Measurements from ENCODE around the gene BCAN.

BCAN gene

GRCh38 chr1:156645666-156646065 is 3.7 kb downstream of the BCAN start:
- no peak for DNase-seq

- no peak for DNase-seq
Measured at GRCh38 chr1:156646738-156647211, 4.9 kb downstream of the BCAN start.

- DNase-seq, result no peak
Measured at GRCh38 chr1:156647351-156647750, 5.4 kb downstream of the BCAN start.

GRCh38 chr1:156648496-156648895 is 6.6 kb downstream of the BCAN start:
- DNase-seq, result no peak

GRCh38 chr1:156648951-156649350 is 7.0 kb downstream of the BCAN start:
- DNase-seq, result no peak

GRCh38 chr1:156652131-156652991 is 10.4 kb downstream of the BCAN start:
- peak; percentile 59 for DNase-seq

GRCh38 chr1:156652992-156653355 is 11.1 kb downstream of the BCAN start:
- no peak for DNase-seq

- no peak for DNase-seq
Measured at GRCh38 chr1:156654700-156655099, 12.8 kb downstream of the BCAN start.

GRCh38 chr1:156655151-156655903 is 13.4 kb downstream of the BCAN start:
- DNase-seq, result peak; percentile 64

GRCh38 chr1:156655904-156656516 is 14.1 kb downstream of the BCAN start:
- no peak for DNase-seq

- DNase-seq, result peak; percentile 27
Measured at GRCh38 chr1:156656806-156657740, 15.2 kb downstream of the BCAN start.

- DNase-seq, result no peak
Measured at GRCh38 chr1:156657741-156658319, 15.9 kb downstream of the BCAN start.

- DNase-seq, result no peak
Measured at GRCh38 chr1:156658496-156658895, 16.6 kb downstream of the BCAN start.

- no peak for DNase-seq
Measured at GRCh38 chr1:156658945-156659574, 17.1 kb downstream of the BCAN start.

GRCh38 chr1:156659661-156659987 is 17.7 kb downstream of the BCAN start:
- no peak for DNase-seq

GRCh38 chr1:156659988-156660751 is 18.3 kb downstream of the BCAN start:
- DNase-seq, result peak; percentile 94

- DNase-seq, result no peak
Measured at GRCh38 chr1:156660752-156661112, 18.8 kb downstream of the BCAN start.

- peak; percentile 40 for DNase-seq
Measured at GRCh38 chr1:156662005-156662799, 20.3 kb downstream of the BCAN start.

- DNase-seq, result no peak
Measured at GRCh38 chr1:156662800-156663055, 20.8 kb downstream of the BCAN start.

GRCh38 chr1:156663178-156663577 is 21.3 kb downstream of the BCAN start:
- no peak for DNase-seq
